GOT3 (cell line): ENCODE results near the gene IL20RB.
"Not testable (repeated sequence)": the region's sequence is repeated elsewhere in the genome, so short reads cannot be mapped to it uniquely, and the experiment has no call there.

Source experiments
- DNase-seq: peaks from one replicate; lab custom pipeline; 2025; ENCODE audit warnings: mixed read lengths; lab: John Stamatoyannopoulos, UW

Gene IL20RB

GRCh38 chr3:136946978-136947377, 10.8 kb upstream of the IL20RB start:
- no peak for DNase-seq

DNA sequence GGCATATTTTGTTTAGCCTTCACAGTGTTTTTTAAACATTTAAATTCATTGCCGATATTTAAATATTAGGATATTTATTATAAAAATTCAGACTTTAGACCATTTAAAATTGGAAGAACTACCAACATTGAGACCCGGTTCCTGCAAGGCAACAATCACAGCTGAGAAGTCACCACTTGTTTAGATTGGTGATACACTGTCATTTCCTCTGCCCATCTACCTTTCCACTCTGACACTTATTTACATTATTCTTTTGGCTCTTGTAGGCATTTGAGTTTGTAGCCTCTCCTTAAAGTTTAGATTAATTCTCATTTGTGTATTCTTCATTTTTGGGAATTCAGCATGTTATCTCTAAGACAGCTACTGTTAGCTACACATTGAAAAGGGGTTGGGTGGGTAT, 10.3 kb upstream of the IL20RB start:
- DNase-seq: no peak

DNA sequence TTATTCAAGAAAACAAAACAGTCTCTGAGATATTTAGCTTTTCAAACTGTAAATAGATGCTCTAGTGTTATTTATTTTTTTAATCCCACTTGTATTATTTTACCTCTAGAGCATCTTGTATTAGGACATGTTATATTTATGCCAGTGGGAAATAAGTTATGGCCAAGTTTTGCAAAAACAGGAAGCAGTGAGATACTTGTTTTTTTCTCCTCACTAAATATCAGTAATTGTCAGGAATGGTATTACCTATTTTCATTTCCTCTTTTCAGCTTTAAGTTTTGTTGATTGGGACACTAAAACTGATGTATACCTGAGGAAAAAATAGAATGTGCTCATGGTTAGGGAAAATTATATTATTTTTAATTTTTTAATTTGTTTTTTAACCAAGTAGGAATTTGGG, 8.6 kb upstream of the IL20RB start:
- no peak for DNase-seq

GRCh38 chr3:136949708-136950107, 8.1 kb upstream of the IL20RB start:
- DNase-seq: no peak

DNA sequence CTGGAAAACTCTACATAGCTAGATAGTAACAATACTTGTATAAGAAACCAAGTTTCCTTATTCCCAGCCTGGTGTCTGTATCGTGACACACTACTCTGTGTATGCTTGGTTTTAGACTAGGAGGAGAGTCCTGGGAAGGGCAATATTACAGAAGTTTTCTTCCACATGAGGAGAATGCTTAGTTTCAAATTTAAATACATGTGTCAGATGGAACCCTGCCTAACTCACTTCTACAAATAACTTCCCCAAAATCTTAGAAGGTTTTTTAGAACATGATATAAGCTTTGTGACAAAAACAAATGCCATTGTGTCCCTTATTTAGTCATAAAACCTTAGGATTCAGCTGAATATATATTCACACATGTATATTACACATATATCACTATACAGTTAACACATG, 7.2 kb upstream of the IL20RB start:
- no peak for DNase-seq

- no peak for DNase-seq
Measured at GRCh38 chr3:136952292-136952691, 5.5 kb upstream of the IL20RB start.

- no peak for DNase-seq
Measured at GRCh38 chr3:136954251-136954650, 3.5 kb upstream of the IL20RB start.

GRCh38 chr3:136954980-136955780, 2.6 kb upstream of the IL20RB start:
- DNase-seq: no peak

DNA sequence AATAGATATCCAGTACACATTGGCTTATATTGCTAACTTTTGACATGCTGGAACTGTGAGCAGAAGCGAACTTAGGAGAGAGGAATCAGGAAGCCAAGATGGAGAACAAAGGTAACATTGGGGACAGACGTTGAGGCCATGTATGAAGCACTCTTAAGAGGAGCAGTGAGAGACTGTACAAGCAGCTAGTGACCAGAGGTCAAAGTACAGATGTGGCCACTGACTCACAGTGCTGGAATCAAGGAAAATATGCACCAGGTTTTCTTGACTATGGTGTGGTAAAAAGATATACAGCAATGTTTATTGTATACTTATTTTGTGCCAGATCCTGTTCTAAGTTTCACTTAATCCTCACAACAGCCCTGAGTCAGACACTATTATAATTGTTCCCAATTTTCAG, 2.0 kb upstream of the IL20RB start:
- no peak for DNase-seq

DNA sequence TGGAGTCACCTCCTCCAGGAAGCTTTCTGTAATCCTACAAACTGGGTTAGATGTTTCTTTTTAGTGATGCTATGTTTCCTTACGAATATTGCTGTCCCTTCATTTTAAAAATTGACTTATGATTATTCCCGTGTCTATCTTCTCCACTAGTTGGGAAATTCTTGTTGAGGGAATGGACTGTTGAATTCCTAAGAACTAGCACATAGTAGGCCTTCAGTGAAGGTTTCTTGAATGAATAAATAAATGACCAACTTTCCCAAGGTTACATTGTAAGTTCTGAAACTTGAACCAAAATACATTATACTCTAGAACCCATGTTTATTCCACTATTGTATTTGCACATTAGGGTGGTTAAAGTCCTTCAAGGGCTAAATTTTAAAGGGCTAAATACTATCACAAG, 812 bp upstream of the IL20RB start:
- no peak for DNase-seq

DNA sequence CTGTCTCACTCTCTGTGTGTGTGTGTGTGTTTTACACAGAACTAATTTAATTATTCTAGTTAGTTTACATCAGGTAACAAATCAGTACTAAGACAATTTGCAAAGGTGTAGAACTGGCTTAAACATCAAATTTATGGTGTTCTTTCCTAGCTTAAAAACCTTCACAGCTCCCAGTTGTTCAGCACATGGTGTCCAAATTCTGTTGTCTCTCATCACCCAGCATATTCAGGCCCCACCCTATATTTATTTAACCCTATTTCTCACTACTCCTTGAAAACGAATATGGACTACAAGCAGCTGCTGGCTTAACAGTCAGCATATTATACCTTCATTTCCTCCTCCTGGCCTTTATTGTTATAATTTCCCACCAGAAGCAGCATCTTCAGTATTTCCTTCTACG, 1.2 kb downstream of the IL20RB start:
- DNase-seq: no peak

- no peak for DNase-seq
Measured at GRCh38 chr3:136959599-136959998, 1.8 kb downstream of the IL20RB start.

GRCh38 chr3:136960838-136961836, 3.4 kb downstream of the IL20RB start:
- DNase-seq: no peak

- DNase-seq: no peak
Measured at GRCh38 chr3:136962927-136963326, 5.1 kb downstream of the IL20RB start.

GRCh38 chr3:136969539-136969938, 11.8 kb downstream of the IL20RB start:
- DNase-seq: not testable (repeated sequence)

GRCh38 chr3:136973352-136973751, 15.6 kb downstream of the IL20RB start:
- no peak for DNase-seq

DNA sequence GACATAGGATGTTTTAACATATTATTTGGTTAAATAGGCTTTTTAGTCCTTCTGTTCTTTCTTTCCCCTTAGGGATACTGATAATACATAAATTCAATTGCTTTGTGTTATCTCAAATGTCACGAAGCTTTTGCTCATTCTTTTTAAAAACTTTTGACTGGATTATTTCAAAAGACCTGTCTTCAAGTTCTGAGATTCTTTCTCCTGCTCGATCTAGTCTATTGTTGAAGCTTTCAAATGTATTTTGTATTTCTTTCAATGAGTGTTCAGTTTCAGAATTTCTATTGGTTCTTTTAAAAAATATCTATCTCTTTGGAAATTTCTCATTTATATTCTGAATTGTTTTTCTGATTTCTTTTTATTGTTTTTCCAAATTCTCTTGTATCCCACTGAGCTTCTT, 16.9 kb downstream of the IL20RB start:
- no peak for DNase-seq

- no peak for DNase-seq
Measured at GRCh38 chr3:136979204-136979603, 21.4 kb downstream of the IL20RB start.

GRCh38 chr3:136979684-136980083, 21.9 kb downstream of the IL20RB start:
- DNase-seq: no peak

- DNase-seq: no peak
Measured at GRCh38 chr3:136982033-136982432, 24.2 kb downstream of the IL20RB start.

DNA sequence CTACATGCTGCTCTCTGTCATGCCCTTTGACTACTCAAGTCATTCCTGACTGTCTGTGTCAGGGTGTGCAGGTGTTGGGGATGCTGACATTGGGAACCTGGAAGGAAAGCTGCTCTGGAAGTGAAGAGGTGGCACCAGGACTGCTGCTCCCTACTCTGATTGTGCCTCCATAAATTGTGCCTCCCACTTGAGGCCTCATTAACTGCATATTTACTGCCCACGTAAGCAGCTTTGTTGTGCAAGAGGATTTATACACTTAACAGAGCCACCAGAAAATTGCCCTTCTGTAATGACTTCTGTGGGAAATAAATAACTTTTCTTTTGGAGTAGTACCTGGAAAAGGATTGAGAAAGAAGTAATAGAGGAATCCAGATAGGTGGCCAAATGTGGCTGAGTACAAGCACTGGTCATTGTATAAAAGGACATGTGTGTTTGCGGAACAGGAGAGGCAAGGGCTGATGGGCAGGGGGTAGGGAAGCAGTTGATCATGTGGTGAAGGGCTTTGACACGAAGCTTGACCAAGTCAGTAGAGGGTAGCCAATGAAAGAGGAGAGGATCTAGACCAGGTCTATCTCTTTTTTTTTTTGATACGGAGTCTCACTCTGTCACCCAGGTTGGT, 24.8 kb downstream of the IL20RB start:
- no peak for DNase-seq

DNA sequence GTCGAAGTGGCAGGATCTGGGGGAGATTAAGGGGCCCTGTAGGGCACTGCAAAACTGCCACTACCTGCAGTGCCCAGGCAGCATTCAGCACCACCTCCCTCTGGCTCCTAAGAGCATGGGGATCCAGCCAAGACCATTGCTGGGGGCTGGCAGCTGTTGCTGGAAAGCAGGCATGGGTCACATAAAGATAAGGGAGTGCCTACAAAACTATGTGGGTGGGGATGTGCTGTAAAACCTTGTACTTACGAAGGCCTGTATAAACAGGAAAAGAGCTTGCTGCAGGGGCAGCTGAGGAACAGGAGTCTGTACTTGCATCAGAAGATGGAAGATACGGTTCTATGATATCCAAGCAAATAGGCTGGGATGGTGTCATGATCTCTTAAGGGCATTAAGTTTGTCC, 27.1 kb downstream of the IL20RB start:
- no peak for DNase-seq
